Neural cell (in vitro differentiated cells): Measurements from ENCODE around the gene PRKAG2. TPM values are rescaled to one million over a fixed set of nuclear protein-coding genes. Genes with fewer than 3 reads are reported as not detected.
"Not testable (repeated sequence)": the region's sequence is repeated elsewhere in the genome, so short reads cannot be mapped to it uniquely, and the experiment has no call there.

Experiments
- H2AFZ ChIP-seq: fragments of 200-600, 300-800 bp; sonication (generic), shearing (Covaris generic); 2 replicates; pipeline ENCODE4 v1.6.0; 2014; ENCODE audit warnings: low read depth, mild to moderate bottlenecking, antibody characterized with exemption, low read length, moderate library complexity
- H3F3A ChIP-seq: fragments of 200-600 bp; shearing (Covaris generic); 2 replicates; pipeline ENCODE4 v1.6.1; 2016; ENCODE audit warnings: mild to moderate bottlenecking, moderate library complexity, mixed read lengths, antibody characterized with exemption, low read length; ENCODE audit not compliant: insufficient read depth, poor library complexity, severe bottlenecking
- H3K27ac ChIP-seq: fragments of 200-600, 300-800 bp; sonication (generic), shearing (Covaris generic); 2 replicates; pipeline ENCODE4 v1.5.1; 2014; ENCODE audit warnings: mild to moderate bottlenecking, low read length, moderate library complexity
- H3K27me3 ChIP-seq: fragments of 300-800, 200-600 bp; sonication (generic), shearing (Covaris generic); 2 replicates; pipeline ENCODE4 v1.6.0; 2014; ENCODE audit warnings: mild to moderate bottlenecking, low read depth, low read length, moderate library complexity; ENCODE audit not compliant: insufficient read depth
- H3K36me3 ChIP-seq: fragments of 300-800, 200-600 bp; sonication (generic), shearing (Covaris generic); 2 replicates; pipeline ENCODE4 v1.5.1; 2014; ENCODE audit warnings: mild to moderate bottlenecking, antibody characterized with exemption, low read length, moderate library complexity; ENCODE audit not compliant: insufficient read depth
- H3K4me2 ChIP-seq: fragments of 300-800, 200-600 bp; sonication (generic), shearing (Covaris generic); 2 replicates; pipeline ENCODE4 v1.6.0; 2014; ENCODE audit warnings: mild to moderate bottlenecking, low read length
- H3K4me3 ChIP-seq: fragments of 300-800, 200-600 bp; sonication (generic), shearing (Covaris generic); 2 replicates; pipeline ENCODE4 v1.5.1; 2014; ENCODE audit warnings: mild to moderate bottlenecking, low read length, moderate library complexity
- H3K79me2 ChIP-seq: fragments of 200-600 bp; shearing (Covaris generic); replicated peaks from 2 replicates; pipeline ENCODE4 v1.6.0; 2014; ENCODE audit warnings: mild to moderate bottlenecking, low read length, moderate library complexity; ENCODE audit not compliant: insufficient read depth
- H3K9ac ChIP-seq: fragments of 300-800, 200-600 bp; sonication (generic), shearing (Covaris generic); 2 replicates; pipeline ENCODE4 v1.6.1; 2016; ENCODE audit warnings: mild to moderate bottlenecking, low read length, mixed read lengths
- H3K9me2 ChIP-seq: fragments of 200-600 bp; shearing (Covaris generic); 2 replicates; pipeline ENCODE4 v1.6.1; 2016; ENCODE audit warnings: mild to moderate bottlenecking, low read length, mixed read lengths; ENCODE audit not compliant: insufficient read depth
- H3K9me3 ChIP-seq: fragments of 200-600, 300-800 bp; sonication (generic), shearing (Covaris generic); 2 replicates; pipeline ENCODE4 v1.6.1; 2016; ENCODE audit warnings: mild to moderate bottlenecking, mixed run types, low read length, moderate library complexity, mixed read lengths
- H4K20me1 ChIP-seq: fragments of 200-600 bp; shearing (Covaris generic); 2 replicates; pipeline ENCODE4 v1.6.1; 2016; ENCODE audit warnings: mild to moderate bottlenecking, mixed run types; ENCODE audit not compliant: insufficient read depth
- EP300 ChIP-seq: fragments of 450-650 bp; conservative IDR thresholded peaks from 2 replicates; pipeline ENCODE4 v1.6.1; 2014; ENCODE audit warnings: antibody characterized with exemption, mild to moderate bottlenecking, moderate library complexity; ENCODE audit not compliant: poor library complexity, severe bottlenecking
- MXI1 ChIP-seq: fragments of 450-650 bp; conservative IDR thresholded peaks from 2 replicates; pipeline ENCODE4 v1.6.1; 2014; ENCODE audit warnings: antibody characterized with exemption, mild to moderate bottlenecking; ENCODE audit not compliant: poor library complexity, severe bottlenecking
- POLR2AphosphoS5 ChIP-seq: IDR thresholded peaks from 2 replicates; pipeline ENCODE4 v1.6.1; 2012
- RAD21 ChIP-seq: fragments of 450-650 bp; conservative IDR thresholded peaks from 2 replicates; pipeline ENCODE4 v1.6.1; 2014; ENCODE audit warnings: antibody characterized with exemption, mild to moderate bottlenecking, moderate library complexity
- SMC3 ChIP-seq: fragments of 450-650 bp; conservative IDR thresholded peaks from 2 replicates; pipeline ENCODE4 v1.6.1; 2014; ENCODE audit warnings: antibody characterized with exemption, mild to moderate bottlenecking, moderate library complexity; ENCODE audit not compliant: poor library complexity
- TAF1 ChIP-seq: IDR thresholded peaks from 2 replicates; pipeline ENCODE4 v1.6.1; 2012; ENCODE audit warnings: low read depth
- polyA plus RNA-seq: library from polyadenylated mRNA; depleted of rRNA; stranded (reverse); fragments of >200 nt; gene quantifications from 2 replicates; pipeline ENCODE4 v1.2.3, GENCODE V29; 2014
- TF ChIP-seq, protein P1 (sequence below): fragments of 450-650 bp; IDR thresholded peaks from 2 replicates; pipeline ENCODE4 v1.5.1; 2014; ENCODE audit warnings: antibody characterized with exemption, mild to moderate bottlenecking, moderate library complexity; ENCODE audit not compliant: poor library complexity, severe bottlenecking
- TF ChIP-seq, protein P2 (sequence below): IDR thresholded peaks from 2 replicates; pipeline ENCODE4 v1.6.1; 2012; ENCODE audit warnings: borderline replicate concordance

The PRKAG2 gene
- polyA plus RNA-seq, 1 donor from 2014 or later = 22.9 TPM

DNA sequence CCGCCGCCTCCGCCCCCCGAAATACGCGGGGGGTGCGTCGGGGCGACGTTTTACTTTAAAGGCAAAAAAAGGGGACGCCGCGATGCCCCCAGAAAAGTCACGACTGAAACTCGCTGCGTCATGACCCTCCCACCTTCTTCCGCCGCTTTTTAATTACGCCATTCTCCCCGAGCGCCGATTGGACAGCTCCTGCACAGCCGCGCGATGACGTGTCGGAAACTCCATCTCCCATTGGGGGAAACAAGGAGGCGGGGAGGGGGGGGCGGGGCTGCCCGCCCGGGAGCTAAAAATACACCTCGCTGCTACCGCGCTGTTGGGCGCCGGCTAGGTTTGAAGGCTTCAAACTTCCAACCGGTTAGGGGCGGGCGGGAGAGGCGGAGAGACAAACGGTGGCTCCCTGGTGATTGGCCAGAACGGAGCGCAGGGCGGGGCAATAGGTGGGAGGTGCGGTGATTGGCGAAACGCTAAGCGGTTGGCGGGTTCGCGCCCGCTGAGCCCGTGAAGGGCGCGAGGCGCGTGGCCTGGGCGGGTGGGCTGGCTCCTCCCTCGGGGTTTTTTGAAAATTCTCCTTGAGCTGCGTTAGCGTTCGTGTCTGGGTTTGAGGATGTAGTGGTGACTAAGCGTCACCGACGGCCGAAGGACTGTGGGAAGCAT, 357.0 kb downstream of the PRKAG2 start, which contains the start of gene RHEB:
RHEB (minus strand) TSS at position 131 of the 654 bp plus-strand sequence. CDS start 384 bp downstream, outside the sequence.
- H3K36me3 ChIP-seq = no peaks in the 10 kb centered on the region
- no peaks in the 10 kb centered on the region for H3K9me3 ChIP-seq
- peak within 1 kb of the TSS; percentile 77 for H3K4me2 ChIP-seq
- peak within 1 kb of the TSS; percentile 58 for H2AFZ ChIP-seq
- peaks cover 40% of the 10 kb centered on the region for H3K79me2 ChIP-seq
- peaks cover 6% of the 10 kb centered on the region for H3F3A ChIP-seq
- no peaks in the 10 kb centered on the region for H4K20me1 ChIP-seq
- H3K27ac ChIP-seq = peak within 1 kb of the TSS; percentile 87
- H3K9me2 ChIP-seq = no peaks in the 10 kb centered on the region
- peak within 1 kb of the TSS; percentile 85 for H3K9ac ChIP-seq
- TF ChIP-seq EP300 (peak; percentile 80), TAF1 (no peak), SMC3 (peak; percentile 12), MXI1 (peak; percentile 8)
- TF ChIP-seq, protein P1, sequence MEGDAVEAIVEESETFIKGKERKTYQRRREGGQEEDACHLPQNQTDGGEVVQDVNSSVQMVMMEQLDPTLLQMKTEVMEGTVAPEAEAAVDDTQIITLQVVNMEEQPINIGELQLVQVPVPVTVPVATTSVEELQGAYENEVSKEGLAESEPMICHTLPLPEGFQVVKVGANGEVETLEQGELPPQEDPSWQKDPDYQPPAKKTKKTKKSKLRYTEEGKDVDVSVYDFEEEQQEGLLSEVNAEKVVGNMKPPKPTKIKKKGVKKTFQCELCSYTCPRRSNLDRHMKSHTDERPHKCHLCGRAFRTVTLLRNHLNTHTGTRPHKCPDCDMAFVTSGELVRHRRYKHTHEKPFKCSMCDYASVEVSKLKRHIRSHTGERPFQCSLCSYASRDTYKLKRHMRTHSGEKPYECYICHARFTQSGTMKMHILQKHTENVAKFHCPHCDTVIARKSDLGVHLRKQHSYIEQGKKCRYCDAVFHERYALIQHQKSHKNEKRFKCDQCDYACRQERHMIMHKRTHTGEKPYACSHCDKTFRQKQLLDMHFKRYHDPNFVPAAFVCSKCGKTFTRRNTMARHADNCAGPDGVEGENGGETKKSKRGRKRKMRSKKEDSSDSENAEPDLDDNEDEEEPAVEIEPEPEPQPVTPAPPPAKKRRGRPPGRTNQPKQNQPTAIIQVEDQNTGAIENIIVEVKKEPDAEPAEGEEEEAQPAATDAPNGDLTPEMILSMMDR = no peak
- peak within 1 kb of the TSS; percentile 82 for H3K4me3 ChIP-seq
- H3K27me3 ChIP-seq = no peaks in the 10 kb centered on the region

DNA sequence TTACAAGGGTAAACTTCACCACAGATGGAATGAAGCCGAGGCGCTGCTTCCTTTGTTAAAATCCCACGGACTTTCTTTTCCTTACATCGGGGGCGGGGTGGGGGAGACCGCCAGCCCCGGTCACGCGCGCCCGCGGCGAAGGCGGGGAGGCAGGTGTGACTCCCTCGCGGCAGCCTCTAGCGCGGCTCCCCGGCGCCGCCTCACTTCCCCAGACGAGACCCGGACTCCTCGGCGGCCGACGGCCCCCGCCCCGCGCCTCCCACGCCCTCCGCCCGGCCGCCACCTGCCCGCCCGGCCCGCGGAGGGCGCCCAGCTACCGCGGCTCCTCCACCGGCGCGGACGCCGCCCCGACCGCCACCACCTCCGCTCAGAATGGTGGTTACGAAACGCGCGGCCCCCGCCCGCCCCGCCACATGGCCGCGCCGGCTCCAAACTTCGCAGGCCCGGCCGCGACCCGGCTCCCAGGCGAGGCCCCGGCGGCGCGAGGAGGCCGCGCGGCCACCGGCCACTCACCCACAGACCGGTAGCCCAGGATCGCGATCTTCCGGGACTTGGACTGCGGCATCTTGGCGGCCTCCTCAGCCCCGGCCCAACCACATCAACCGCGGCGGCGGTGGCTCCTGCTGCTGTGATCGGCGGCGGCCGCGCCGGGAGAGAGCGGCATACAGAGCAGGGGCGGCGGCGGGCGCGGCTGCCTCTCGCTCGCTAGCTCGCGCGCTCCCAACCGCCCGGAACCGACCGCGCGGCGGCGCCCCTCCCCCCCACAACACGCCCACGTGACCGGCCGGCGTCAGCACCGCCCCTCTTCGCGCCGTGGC, 357.8 kb downstream of the PRKAG2 start:
- TF ChIP-seq MXI1 (peak; percentile 91), POLR2AphosphoS5 (peak; percentile 45), RAD21 (peak; percentile 54), SMC3 (peak; percentile 54)
- TF ChIP-seq, protein P2, sequence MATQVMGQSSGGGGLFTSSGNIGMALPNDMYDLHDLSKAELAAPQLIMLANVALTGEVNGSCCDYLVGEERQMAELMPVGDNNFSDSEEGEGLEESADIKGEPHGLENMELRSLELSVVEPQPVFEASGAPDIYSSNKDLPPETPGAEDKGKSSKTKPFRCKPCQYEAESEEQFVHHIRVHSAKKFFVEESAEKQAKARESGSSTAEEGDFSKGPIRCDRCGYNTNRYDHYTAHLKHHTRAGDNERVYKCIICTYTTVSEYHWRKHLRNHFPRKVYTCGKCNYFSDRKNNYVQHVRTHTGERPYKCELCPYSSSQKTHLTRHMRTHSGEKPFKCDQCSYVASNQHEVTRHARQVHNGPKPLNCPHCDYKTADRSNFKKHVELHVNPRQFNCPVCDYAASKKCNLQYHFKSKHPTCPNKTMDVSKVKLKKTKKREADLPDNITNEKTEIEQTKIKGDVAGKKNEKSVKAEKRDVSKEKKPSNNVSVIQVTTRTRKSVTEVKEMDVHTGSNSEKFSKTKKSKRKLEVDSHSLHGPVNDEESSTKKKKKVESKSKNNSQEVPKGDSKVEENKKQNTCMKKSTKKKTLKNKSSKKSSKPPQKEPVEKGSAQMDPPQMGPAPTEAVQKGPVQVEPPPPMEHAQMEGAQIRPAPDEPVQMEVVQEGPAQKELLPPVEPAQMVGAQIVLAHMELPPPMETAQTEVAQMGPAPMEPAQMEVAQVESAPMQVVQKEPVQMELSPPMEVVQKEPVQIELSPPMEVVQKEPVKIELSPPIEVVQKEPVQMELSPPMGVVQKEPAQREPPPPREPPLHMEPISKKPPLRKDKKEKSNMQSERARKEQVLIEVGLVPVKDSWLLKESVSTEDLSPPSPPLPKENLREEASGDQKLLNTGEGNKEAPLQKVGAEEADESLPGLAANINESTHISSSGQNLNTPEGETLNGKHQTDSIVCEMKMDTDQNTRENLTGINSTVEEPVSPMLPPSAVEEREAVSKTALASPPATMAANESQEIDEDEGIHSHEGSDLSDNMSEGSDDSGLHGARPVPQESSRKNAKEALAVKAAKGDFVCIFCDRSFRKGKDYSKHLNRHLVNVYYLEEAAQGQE = peak; percentile 51
- TF ChIP-seq, protein P1 = peak; percentile 25
- Histone ChIP-seq H3K27ac (peak overlapping the region; percentile 87), H3K79me2 (peaks cover 47% of the 10 kb centered on the region), H3K4me3 (peak overlapping the region; percentile 82), H3K4me2 (peak overlapping the region; percentile 77), H3K9ac (peak overlapping the region; percentile 85)
- H4K20me1 ChIP-seq, H3K27me3 ChIP-seq, H3K36me3 ChIP-seq, H3K9me3 ChIP-seq, H2AFZ ChIP-seq, H3K9me2 ChIP-seq, H3F3A ChIP-seq: not testable (repeated sequence)
